RWPE2 (cell line): ENCODE measurements around the gene MORF4L1.

Source experiments
- ATAC-seq: fragments of 200-7000 bp; cut with Tn5 transposase; 3 replicates; pipeline ENCODE4 v1.9.1; 2021; ENCODE audit warnings: low read depth
- DNase-seq: peaks from one replicate; pipeline ENCODE4 v3.0.0-alpha.2; 2020; ENCODE audit warnings: low spot score
- H3K27ac ChIP-seq: fragments of 450-650 bp; 2 replicates; pipeline ENCODE4 v1.5.1; 2017; ENCODE audit warnings: mild to moderate bottlenecking; ENCODE audit not compliant: poor library complexity, severe bottlenecking
- H3K27me3 ChIP-seq: fragments of 250-450 bp; sonication (Bioruptor Pico); 2 replicates; pipeline ENCODE4 v1.5.1; 2021; ENCODE audit warnings: mild to moderate bottlenecking, moderate library complexity; ENCODE audit not compliant: insufficient read depth, poor library complexity, severe bottlenecking
- H3K36me3 ChIP-seq: fragments of 250-450 bp; sonication (Bioruptor Pico); 2 replicates; pipeline ENCODE4 v1.5.1; 2020; ENCODE audit warnings: low read depth, mild to moderate bottlenecking, moderate library complexity
- H3K4me1 ChIP-seq: fragments of 250-450 bp; sonication (Bioruptor Pico); 2 replicates; pipeline ENCODE4 v1.5.1; 2021; ENCODE audit warnings: mild to moderate bottlenecking, moderate library complexity; ENCODE audit not compliant: insufficient read depth, poor library complexity, severe bottlenecking
- H3K4me3 ChIP-seq: fragments of 250-450 bp; sonication (Bioruptor Pico); 2 replicates; pipeline ENCODE4 v1.5.1; 2021; ENCODE audit warnings: mild to moderate bottlenecking, moderate library complexity; ENCODE audit not compliant: severe bottlenecking
- H3K9me3 ChIP-seq: fragments of 250-450 bp; sonication (Bioruptor Pico); 2 replicates; pipeline ENCODE4 v1.5.1; 2021; ENCODE audit warnings: mild to moderate bottlenecking, moderate library complexity; ENCODE audit not compliant: severe bottlenecking
- TF ChIP-seq, protein P1 (sequence below): fragments of 450-650 bp; IDR thresholded peaks from one replicate; pipeline ENCODE4 v1.5.1; 2017; ENCODE audit warnings: mild to moderate bottlenecking, moderate library complexity; ENCODE audit not compliant: poor library complexity, severe bottlenecking

MORF4L1 gene

DNA sequence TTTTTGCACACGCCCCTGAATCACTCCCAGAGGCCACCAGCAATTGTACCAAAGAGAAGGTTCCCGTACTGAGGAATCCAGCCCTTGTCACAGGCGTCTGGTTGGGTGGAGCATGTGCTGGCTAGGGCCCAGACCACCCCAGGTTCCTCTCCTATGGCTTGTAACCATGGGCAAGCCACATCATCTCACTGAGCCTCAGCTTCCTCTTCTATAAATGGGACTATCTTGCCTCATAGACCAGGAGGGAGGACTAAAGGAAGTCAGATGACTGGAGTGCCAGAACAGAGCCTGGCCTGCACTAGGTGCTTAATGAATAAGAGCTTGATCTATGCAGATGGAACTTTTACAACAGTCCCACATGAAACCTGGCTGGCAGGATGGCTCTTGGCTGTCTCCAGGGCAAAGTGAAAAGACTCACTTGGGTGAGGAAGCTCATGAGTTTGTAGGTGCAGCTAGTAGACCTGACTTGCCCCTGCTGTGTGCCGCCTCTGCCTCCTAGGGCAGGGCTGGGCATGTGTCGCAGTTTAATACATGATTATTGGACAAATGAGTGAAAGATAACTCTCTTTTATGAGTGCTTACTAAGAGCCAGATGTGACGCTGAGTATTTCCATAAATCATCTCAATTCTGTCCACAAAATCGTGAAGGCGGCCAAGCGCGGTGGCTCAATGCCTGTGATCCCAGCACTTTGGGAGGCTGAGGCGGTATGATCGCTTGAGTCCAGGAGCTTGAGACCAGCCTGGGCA lies 42.8 kb downstream of the MORF4L1 start:
- Histone ChIP-seq H3K27me3 (no peaks in the 10 kb centered on the region), H3K9me3 (no peaks in the 10 kb centered on the region), H3K4me3 (no peak overlapping the region), H3K27ac (peak overlapping the region; percentile 3), H3K4me1 (peaks cover 9% of the 10 kb centered on the region), H3K36me3 (peaks cover 74% of the 10 kb centered on the region)
- peak; percentile 40; the same call in 2 of the 3 replicates for ATAC-seq
- TF ChIP-seq, protein P1, sequence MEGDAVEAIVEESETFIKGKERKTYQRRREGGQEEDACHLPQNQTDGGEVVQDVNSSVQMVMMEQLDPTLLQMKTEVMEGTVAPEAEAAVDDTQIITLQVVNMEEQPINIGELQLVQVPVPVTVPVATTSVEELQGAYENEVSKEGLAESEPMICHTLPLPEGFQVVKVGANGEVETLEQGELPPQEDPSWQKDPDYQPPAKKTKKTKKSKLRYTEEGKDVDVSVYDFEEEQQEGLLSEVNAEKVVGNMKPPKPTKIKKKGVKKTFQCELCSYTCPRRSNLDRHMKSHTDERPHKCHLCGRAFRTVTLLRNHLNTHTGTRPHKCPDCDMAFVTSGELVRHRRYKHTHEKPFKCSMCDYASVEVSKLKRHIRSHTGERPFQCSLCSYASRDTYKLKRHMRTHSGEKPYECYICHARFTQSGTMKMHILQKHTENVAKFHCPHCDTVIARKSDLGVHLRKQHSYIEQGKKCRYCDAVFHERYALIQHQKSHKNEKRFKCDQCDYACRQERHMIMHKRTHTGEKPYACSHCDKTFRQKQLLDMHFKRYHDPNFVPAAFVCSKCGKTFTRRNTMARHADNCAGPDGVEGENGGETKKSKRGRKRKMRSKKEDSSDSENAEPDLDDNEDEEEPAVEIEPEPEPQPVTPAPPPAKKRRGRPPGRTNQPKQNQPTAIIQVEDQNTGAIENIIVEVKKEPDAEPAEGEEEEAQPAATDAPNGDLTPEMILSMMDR, result no peak
- no peak for DNase-seq

DNA sequence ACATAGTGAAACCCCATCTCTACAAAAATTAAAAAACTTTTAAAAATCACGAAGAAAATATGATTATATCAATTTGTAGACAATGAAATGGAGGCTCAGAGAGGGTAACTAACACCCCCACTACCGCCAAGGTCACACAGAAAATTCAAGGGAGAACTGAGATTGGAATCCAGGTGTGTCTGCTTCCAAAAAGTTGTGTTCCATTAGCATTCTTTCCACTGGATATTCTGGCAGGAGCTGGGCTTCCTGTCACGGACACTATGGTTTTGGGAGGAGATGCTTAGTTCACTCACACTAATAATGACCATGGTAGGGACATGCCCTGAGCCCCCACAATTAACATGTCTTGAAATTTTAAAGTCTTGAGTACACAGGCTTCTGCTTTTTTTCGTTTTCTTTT lies 43.4 kb downstream of the MORF4L1 start:
- H3K4me3 ChIP-seq, result no peak overlapping the region
- ATAC-seq (no peak), DNase-seq (no peak)
- peak overlapping the region; percentile 3 for H3K27ac ChIP-seq
- no peaks in the 10 kb centered on the region for H3K9me3 ChIP-seq
- H3K36me3 ChIP-seq, result peaks cover 72% of the 10 kb centered on the region
- H3K27me3 ChIP-seq, result no peaks in the 10 kb centered on the region
- H3K4me1 ChIP-seq, result peaks cover 9% of the 10 kb centered on the region
- TF ChIP-seq, protein P1, result no peak

DNA sequence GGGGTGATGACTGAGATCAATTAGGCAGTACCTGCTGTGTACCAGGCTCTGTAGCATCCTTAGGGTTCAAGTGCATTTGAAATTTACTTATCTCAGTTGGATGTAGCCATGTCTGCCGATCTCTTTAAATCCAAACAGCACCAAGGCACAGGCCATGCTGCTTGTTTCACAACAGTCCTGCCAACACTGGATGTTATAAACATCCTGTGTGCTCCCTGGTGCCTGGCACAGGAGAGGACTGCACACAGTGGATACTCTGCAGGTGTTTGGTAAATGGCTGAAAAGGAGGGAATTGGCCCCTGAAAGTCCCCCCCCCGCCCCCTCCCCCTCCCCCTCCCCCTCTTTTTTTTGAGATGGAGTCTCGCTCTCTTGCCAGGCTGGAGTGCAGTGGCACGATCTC lies 45.2 kb downstream of the MORF4L1 start:
- TF ChIP-seq, protein P1, result no peak
- H3K9me3 ChIP-seq, result no peaks in the 10 kb centered on the region
- no peaks in the 10 kb centered on the region for H3K27me3 ChIP-seq
- H3K4me3 ChIP-seq, result no peak overlapping the region
- H3K27ac ChIP-seq, result no peak overlapping the region
- H3K4me1 ChIP-seq, result peaks cover 9% of the 10 kb centered on the region
- peaks cover 70% of the 10 kb centered on the region for H3K36me3 ChIP-seq
- ATAC-seq, result no peak
- DNase-seq, result no peak

DNA sequence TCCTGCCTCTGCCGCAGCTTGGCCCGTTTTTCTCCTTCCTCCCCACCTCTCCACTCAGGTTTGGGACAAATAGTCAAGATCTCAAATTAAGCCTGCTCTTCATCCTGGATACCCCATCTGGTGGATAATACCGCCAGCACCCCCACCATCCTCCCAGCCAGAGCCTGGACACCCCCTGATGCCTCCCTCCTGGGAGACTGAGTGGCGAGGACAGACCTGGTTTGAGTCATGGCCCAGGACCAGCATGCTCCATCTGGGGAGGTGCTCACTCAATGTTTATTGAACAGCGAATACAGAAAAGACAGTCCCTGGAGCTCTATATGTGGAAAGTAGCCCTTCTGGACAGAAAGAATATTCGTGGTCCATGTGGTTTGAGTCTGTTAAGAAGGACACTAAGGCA lies 48.8 kb downstream of the MORF4L1 start:
- DNase-seq (no peak), ATAC-seq (no peak)
- H3K9me3 ChIP-seq, result no peaks in the 10 kb centered on the region
- no peak overlapping the region for H3K4me3 ChIP-seq
- H3K4me1 ChIP-seq, result peaks cover 4% of the 10 kb centered on the region
- H3K27ac ChIP-seq, result no peak overlapping the region
- no peaks in the 10 kb centered on the region for H3K27me3 ChIP-seq
- TF ChIP-seq, protein P1, result no peak
- H3K36me3 ChIP-seq, result peaks cover 58% of the 10 kb centered on the region

DNA sequence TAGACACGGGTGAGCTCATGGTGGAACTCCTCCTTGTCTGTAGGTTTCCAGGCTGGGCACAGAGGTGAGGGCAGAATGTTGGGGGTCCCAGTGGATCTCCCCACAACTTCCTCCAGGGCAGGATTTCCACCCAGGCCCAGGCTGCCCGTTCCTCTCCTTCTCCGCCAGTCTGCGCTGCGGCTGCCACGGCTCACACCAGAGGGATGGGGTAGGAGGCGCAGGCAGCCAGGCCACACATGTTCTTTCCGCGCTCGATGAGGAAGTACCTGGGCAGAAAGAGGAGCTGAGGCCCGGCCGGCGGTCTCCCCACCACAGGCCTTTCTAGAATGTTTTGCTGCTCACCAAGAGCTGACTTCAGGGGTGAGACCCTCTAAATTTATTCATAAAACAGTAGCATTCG lies 49.2 kb downstream of the MORF4L1 start:
- H3K27me3 ChIP-seq, result no peaks in the 10 kb centered on the region
- H3K36me3 ChIP-seq, result peaks cover 55% of the 10 kb centered on the region
- DNase-seq (no peak), ATAC-seq (no peak)
- H3K4me1 ChIP-seq, result peaks cover under 1% of the 10 kb centered on the region
- H3K27ac ChIP-seq, result no peak overlapping the region
- H3K9me3 ChIP-seq, result no peaks in the 10 kb centered on the region
- TF ChIP-seq, protein P1, result no peak
- H3K4me3 ChIP-seq, result no peak overlapping the region
